HepG2 (cell line): ENCODE results near the gene PPIA. TPM values are rescaled to one million over a fixed set of nuclear protein-coding genes. Genes with fewer than 3 reads are reported as not detected.

Source experiments
- AGO1 ChIP-seq: fragments of 200-400 bp; formaldehyde crosslinking; IDR thresholded peaks from 2 replicates; pipeline ENCODE4 v1.6.1; 2017; ENCODE audit warnings: mild to moderate bottlenecking, low read depth, low read length, moderate library complexity; ENCODE audit not compliant: poor library complexity, severe bottlenecking
- ARNT2 ChIP-seq: sonication (generic); formaldehyde crosslinking; IDR thresholded peaks from 2 replicates; pipeline ENCODE4 v1.8.0; 2022; ENCODE audit warnings: mild to moderate bottlenecking, low read depth, missing genetic modification reagents, moderate library complexity
- ATF2 ChIP-seq: sonication (generic); formaldehyde crosslinking; IDR thresholded peaks from 2 replicates; pipeline ENCODE4 v1.4.0; 2020; ENCODE audit warnings: missing genetic modification reagents
- BCL6 ChIP-seq: IDR thresholded peaks from 2 replicates; pipeline ENCODE4 v1.6.1; 2016; ENCODE audit warnings: missing genetic modification reagents, missing compliant biosample characterization
- CREM ChIP-seq, 2 experiments: sonication (generic) in 1 of 2; formaldehyde crosslinking in 1 of 2; IDR thresholded peaks; 2 replicates each; pipeline versions ENCODE4 v1.4.0 to v1.6.1; 2016 to 2020; ENCODE audit warnings: antibody characterized with exemption in 1 of 2, mild to moderate bottlenecking in 1 of 2, missing genetic modification reagents in 1 of 2
- GLMP ChIP-seq: sonication (generic); formaldehyde crosslinking; IDR thresholded peaks from 2 replicates; pipeline ENCODE4 v1.9.0; 2021; ENCODE audit warnings: missing genetic modification reagents, mild to moderate bottlenecking, borderline replicate concordance
- HDAC6 ChIP-seq: fragments of 200-600 bp; sonication (generic); IDR thresholded peaks from 2 replicates; pipeline ENCODE4 v1.7.0; 2017; ENCODE audit warnings: mild to moderate bottlenecking, antibody characterized with exemption, low read length, low read depth
- IRF1 ChIP-seq: sonication (generic); formaldehyde crosslinking; IDR thresholded peaks from 2 replicates; pipeline ENCODE4 v1.4.0; 2020; ENCODE audit warnings: low read depth, mild to moderate bottlenecking, missing genetic modification reagents
- JUND ChIP-seq: sonication (generic); formaldehyde crosslinking; IDR thresholded peaks from 2 replicates; pipeline ENCODE4 v1.8.0; 2022; ENCODE audit warnings: mild to moderate bottlenecking, missing genetic modification reagents
- KAT2B ChIP-seq: fragments of 150-350 bp; IDR thresholded peaks from 2 replicates; pipeline ENCODE4 v1.6.1; 2014; ENCODE audit warnings: low read depth, low read length, borderline replicate concordance
- MAFF ChIP-seq: IDR thresholded peaks from 2 replicates; pipeline ENCODE4 v1.6.1; 2011; ENCODE audit warnings: low read depth, low read length, improper control_type of control experiment
- MBNL3 ChIP-seq: fragments of 250-450 bp; sonication (Bioruptor Pico); conservative IDR thresholded peaks from 2 replicates; pipeline ENCODE4 v1.8.0; 2022; ENCODE audit warnings: mild to moderate bottlenecking, inconsistent platforms
- NAIF1 ChIP-seq: sonication (generic); formaldehyde crosslinking; IDR thresholded peaks from 2 replicates; pipeline ENCODE4 v1.5.0; 2020; ENCODE audit warnings: mild to moderate bottlenecking, missing genetic modification reagents, borderline replicate concordance
- NFKB2 ChIP-seq: sonication (generic); formaldehyde crosslinking; IDR thresholded peaks from 2 replicates; pipeline ENCODE4 v1.4.0; 2020; ENCODE audit warnings: missing genetic modification reagents, borderline replicate concordance
- POGZ ChIP-seq: sonication (generic); formaldehyde crosslinking; IDR thresholded peaks from 2 replicates; pipeline ENCODE4 v1.4.0; 2020; ENCODE audit warnings: mild to moderate bottlenecking, missing genetic modification reagents
- SAFB2 ChIP-seq: sonication (generic); formaldehyde crosslinking; IDR thresholded peaks from 2 replicates; pipeline ENCODE4 v1.5.1; 2020; ENCODE audit warnings: missing genetic modification reagents, low read depth, mild to moderate bottlenecking, borderline replicate concordance
- SOX5 ChIP-seq: IDR thresholded peaks from 2 replicates; pipeline ENCODE4 v1.6.1; 2016; ENCODE audit warnings: borderline replicate concordance
- STAG1 ChIP-seq: sonication (generic); formaldehyde crosslinking; IDR thresholded peaks from 2 replicates; pipeline ENCODE4 v1.4.0; 2020; ENCODE audit warnings: missing genetic modification reagents
- ZNF567 ChIP-seq: sonication (generic); formaldehyde crosslinking; IDR thresholded peaks from 2 replicates; pipeline ENCODE4 v1.8.1; 2023; ENCODE audit warnings: mild to moderate bottlenecking, missing genetic modification reagents, borderline replicate concordance
- ZNF768 ChIP-seq: sonication (generic); formaldehyde crosslinking; IDR thresholded peaks from 2 replicates; pipeline ENCODE4 v1.4.0; 2020; ENCODE audit warnings: missing genetic modification reagents
- ZNF841 ChIP-seq: sonication (generic); formaldehyde crosslinking; IDR thresholded peaks from 2 replicates; pipeline ENCODE4 v1.8.1; 2023; ENCODE audit warnings: missing genetic modification reagents, borderline replicate concordance
- polyA plus RNA-seq, 8 experiments: library from polyadenylated mRNA; depleted of rRNA in 3 of 8; stranded (reverse) in 7 of 8; unstranded in 1 of 8; fragments of >200 nt; fragmentation: Illumina TruSeq in 4 of 8; extraction: Trizol in 4 of 8; gene quantifications; 2 replicates each; pipeline versions ENCODE4 v1.2.1 to v1.2.3, GENCODE V29; 2011 to 2016; ENCODE audit warnings: low read depth in 4 of 8, missing spikeins in 1 of 8, mixed read lengths in 1 of 8; ENCODE audit not compliant: insufficient read depth in 1 of 8
- total RNA-seq, 5 experiments: library from RNA; depleted of rRNA; stranded (reverse); fragments of >200 nt; fragmentation: Illumina TruSeq; extraction: Trizol; gene quantifications; 2 replicates each; pipeline ENCODE4 v1.2.3, GENCODE V29; 2016; ENCODE audit warnings: low read depth in 1 of 5
- TF ChIP-seq, protein P1 (sequence below): sonication (generic); formaldehyde crosslinking; IDR thresholded peaks from 2 replicates; pipeline ENCODE4 v1.8.0; 2022; ENCODE audit warnings: missing genetic modification reagents, mild to moderate bottlenecking, moderate library complexity, borderline replicate concordance
- TF ChIP-seq, protein P2 (sequence below): sonication (generic); formaldehyde crosslinking; IDR thresholded peaks from 2 replicates; pipeline ENCODE4 v1.8.0; 2022; ENCODE audit warnings: mild to moderate bottlenecking, missing genetic modification reagents, borderline replicate concordance

PPIA gene
- total and polyA plus RNA-seq, 2 of the 13 experiments (the other 11 are each of a cell fraction or from before 2014, with no cell fraction given), result 2,268 to 3,010 TPM

DNA sequence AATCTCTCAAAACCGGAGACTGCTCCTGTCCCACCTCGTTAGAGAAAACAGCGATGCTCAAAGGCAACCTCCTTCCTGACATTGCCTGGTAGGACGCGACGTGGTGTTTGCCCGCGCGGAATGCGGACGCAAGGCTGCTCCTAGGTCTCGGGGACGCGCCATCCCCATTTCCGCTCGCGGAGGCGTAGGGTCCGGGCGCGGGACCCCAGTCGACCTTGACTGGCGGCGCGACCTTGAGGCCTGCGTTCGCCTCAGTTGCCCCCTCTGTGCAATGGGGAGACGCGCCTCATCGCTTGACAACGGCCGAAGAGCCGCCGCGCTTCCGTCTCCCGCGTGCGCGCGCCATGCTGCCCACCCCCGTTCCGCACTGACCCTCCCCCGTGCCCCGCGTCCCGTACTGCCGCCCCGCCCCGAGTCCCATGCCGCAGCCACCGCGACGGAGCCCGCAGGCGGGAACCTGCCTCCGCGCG is 412 bp upstream of the PPIA start (continued):
- TF ChIP-seq ARNT2 (CRISPR knock-in tag), result no peak; the same call in 1 of the 2 replicates
- TF ChIP-seq IRF1, result no peak
- TF ChIP-seq ZNF567, result no peak
- no peak for TF ChIP-seq MBNL3
- TF ChIP-seq SAFB2 (CRISPR knock-in tag), result no peak
- TF ChIP-seq POGZ (CRISPR knock-in tag), result no peak; the same call in none of the 2 replicates
- no peak for TF ChIP-seq GLMP
- TF ChIP-seq NFKB2 (CRISPR knock-in tag), result no peak; the same call in 1 of the 2 replicates
- TF ChIP-seq, protein P1, sequence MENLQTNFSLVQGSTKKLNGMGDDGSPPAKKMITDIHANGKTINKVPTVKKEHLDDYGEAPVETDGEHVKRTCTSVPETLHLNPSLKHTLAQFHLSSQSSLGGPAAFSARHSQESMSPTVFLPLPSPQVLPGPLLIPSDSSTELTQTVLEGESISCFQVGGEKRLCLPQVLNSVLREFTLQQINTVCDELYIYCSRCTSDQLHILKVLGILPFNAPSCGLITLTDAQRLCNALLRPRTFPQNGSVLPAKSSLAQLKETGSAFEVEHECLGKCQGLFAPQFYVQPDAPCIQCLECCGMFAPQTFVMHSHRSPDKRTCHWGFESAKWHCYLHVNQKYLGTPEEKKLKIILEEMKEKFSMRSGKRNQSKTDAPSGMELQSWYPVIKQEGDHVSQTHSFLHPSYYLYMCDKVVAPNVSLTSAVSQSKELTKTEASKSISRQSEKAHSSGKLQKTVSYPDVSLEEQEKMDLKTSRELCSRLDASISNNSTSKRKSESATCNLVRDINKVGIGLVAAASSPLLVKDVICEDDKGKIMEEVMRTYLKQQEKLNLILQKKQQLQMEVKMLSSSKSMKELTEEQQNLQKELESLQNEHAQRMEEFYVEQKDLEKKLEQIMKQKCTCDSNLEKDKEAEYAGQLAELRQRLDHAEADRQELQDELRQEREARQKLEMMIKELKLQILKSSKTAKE (CRISPR knock-in tag), result peak; percentile 75
- peak; percentile 55; the same call in 1 of the 2 replicates for TF ChIP-seq ZNF768 (CRISPR knock-in tag)
- no peak for TF ChIP-seq CREM (IDR thresholded peaks at IDR 0.05)
- TF ChIP-seq CREM (CRISPR knock-in tag; IDR thresholded peaks at IDR 0.05), result no peak
- no peak for TF ChIP-seq AGO1
- TF ChIP-seq MAFF, result no peak
- TF ChIP-seq BCL6, result no peak
- TF ChIP-seq, protein P2, sequence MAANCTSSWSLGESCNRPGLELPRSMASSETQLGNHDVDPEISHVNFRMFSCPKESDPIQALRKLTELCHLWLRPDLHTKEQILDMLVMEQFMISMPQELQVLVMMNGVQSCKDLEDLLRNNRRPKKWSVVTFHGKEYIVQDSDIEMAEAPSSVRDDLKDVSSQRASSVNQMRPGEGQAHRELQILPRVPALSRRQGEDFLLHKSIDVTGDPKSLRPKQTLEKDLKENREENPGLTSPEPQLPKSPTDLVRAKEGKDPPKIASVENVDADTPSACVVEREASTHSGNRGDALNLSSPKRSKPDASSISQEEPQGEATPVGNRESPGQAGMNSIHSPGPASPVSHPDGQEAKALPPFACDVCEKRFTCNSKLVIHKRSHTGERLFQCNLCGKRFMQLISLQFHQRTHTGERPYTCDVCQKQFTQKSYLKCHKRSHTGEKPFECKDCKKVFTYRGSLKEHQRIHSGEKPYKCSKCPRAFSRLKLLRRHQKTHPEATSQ (CRISPR knock-in tag), result no peak
- TF ChIP-seq ATF2, result no peak
- no peak for TF ChIP-seq SOX5 (CRISPR knock-in tag)
- peak; percentile 91; the same call in 1 of the 2 replicates for TF ChIP-seq ZNF841
- no peak for TF ChIP-seq STAG1 (CRISPR knock-in tag)
- TF ChIP-seq HDAC6, result no peak
- TF ChIP-seq KAT2B, result no peak
- TF ChIP-seq NAIF1 (CRISPR knock-in tag), result no peak
- TF ChIP-seq JUND (CRISPR knock-in tag), result no peak
